ACC112 (cell line): ENCODE measurements around the gene ACKR2.
A peak's percentile ranks its signal among the peaks of the same experiment; 100 is the strongest.
"Not testable (repeated sequence)": the region's sequence is repeated elsewhere in the genome, so short reads cannot be mapped to it uniquely, and the experiment has no call there.

Experiments used
- H2AFZ ChIP-seq: fragments of 200-600 bp; sonication (generic); one replicate; pipeline ENCODE4 v1.6.0; 2017; ENCODE audit warnings: antibody characterized with exemption, low read length; ENCODE audit not compliant: unreplicated experiment
- H3K27ac ChIP-seq: fragments of 200-600 bp; sonication (generic); 2 replicates; pipeline ENCODE4 v1.5.1; 2014; ENCODE audit warnings: low read depth, mild to moderate bottlenecking, antibody characterized with exemption, low read length, moderate library complexity
- H3K27me3 ChIP-seq: fragments of 200-600 bp; sonication (generic); 2 replicates; pipeline ENCODE4 v1.6.1; 2014; ENCODE audit warnings: mild to moderate bottlenecking, antibody characterized with exemption, low read length, moderate library complexity, mixed read lengths; ENCODE audit not compliant: insufficient read depth
- H3K36me3 ChIP-seq: fragments of 200-600 bp; sonication (generic); 2 replicates; pipeline ENCODE4 v1.6.1; 2016; ENCODE audit warnings: mild to moderate bottlenecking, antibody characterized with exemption, low read length, moderate library complexity, mixed read lengths; ENCODE audit not compliant: insufficient read depth
- H3K4me1 ChIP-seq: fragments of 200-600 bp; sonication (generic); one replicate; pipeline ENCODE4 v1.6.1; 2016; ENCODE audit warnings: low read length, mixed read lengths; ENCODE audit not compliant: insufficient read depth, unreplicated experiment, control insufficient read depth
- H3K4me3 ChIP-seq: fragments of 200-600 bp; sonication (generic); 2 replicates; pipeline ENCODE4 v1.5.1; 2014; ENCODE audit warnings: mild to moderate bottlenecking, low read depth, low read length
- H3K79me2 ChIP-seq: fragments of 200-600 bp; sonication (generic); one replicate; pipeline ENCODE4 v1.6.0; 2016; ENCODE audit warnings: low read length; ENCODE audit not compliant: control insufficient read depth, unreplicated experiment, insufficient read depth

Gene ACKR2

GRCh38 chr3:42801048-42801620 is 8.1 kb upstream of the ACKR2 start:
- H3K4me3 ChIP-seq = no peak overlapping the region
- peaks cover 54% of the 10 kb centered on the region for H3K79me2 ChIP-seq
- H3K27me3 ChIP-seq = no peaks in the 10 kb centered on the region
- H3K36me3 ChIP-seq = no peaks in the 10 kb centered on the region
- peaks cover 18% of the 10 kb centered on the region for H3K4me1 ChIP-seq
- no peak overlapping the region for H2AFZ ChIP-seq
- H3K27ac ChIP-seq = no peak overlapping the region

- Histone ChIP-seq H3K27me3 (no peaks in the 10 kb centered on the region), H3K27ac (no peak overlapping the region), H2AFZ (no peak overlapping the region), H3K79me2 (peaks cover 49% of the 10 kb centered on the region), H3K36me3 (no peaks in the 10 kb centered on the region), H3K4me1 (peaks cover 18% of the 10 kb centered on the region), H3K4me3 (peak overlapping the region; percentile 90; the same call in 1 of the 2 replicates)
These were observed 7.5 kb upstream of the ACKR2 start for GRCh38 chr3:42801784-42802183.

GRCh38 chr3:42802876-42803413 is 6.3 kb upstream of the ACKR2 start:
- Histone ChIP-seq H3K4me3 (peak overlapping the region; percentile 90), H3K36me3 (no peaks in the 10 kb centered on the region), H3K27me3 (no peaks in the 10 kb centered on the region), H2AFZ (peak overlapping the region; percentile 40), H3K27ac (peak overlapping the region; percentile 72), H3K4me1 (peaks cover 18% of the 10 kb centered on the region), H3K79me2 (peaks cover 49% of the 10 kb centered on the region)

GRCh38 chr3:42803414-42804105 is 5.7 kb upstream of the ACKR2 start:
- peaks cover 49% of the 10 kb centered on the region for H3K79me2 ChIP-seq
- H2AFZ ChIP-seq = peak overlapping the region; percentile 40
- peak overlapping the region; percentile 90 for H3K4me3 ChIP-seq
- peaks cover 18% of the 10 kb centered on the region for H3K4me1 ChIP-seq
- H3K27ac ChIP-seq = peak overlapping the region; percentile 72
- H3K36me3 ChIP-seq = no peaks in the 10 kb centered on the region
- no peaks in the 10 kb centered on the region for H3K27me3 ChIP-seq

- H3K4me3 ChIP-seq = peak within 1 kb of the TSS; percentile 90
- H3K27ac ChIP-seq = peak within 1 kb of the TSS; percentile 72
- peaks cover 48% of the 10 kb centered on the region for H3K79me2 ChIP-seq
- H3K36me3 ChIP-seq = no peaks in the 10 kb centered on the region
- peaks cover 18% of the 10 kb centered on the region for H3K4me1 ChIP-seq
- H3K27me3 ChIP-seq = no peaks in the 10 kb centered on the region
- H2AFZ ChIP-seq = peak within 1 kb of the TSS; percentile 98
These were observed 5.0 kb upstream of the ACKR2 start, which contains the start of gene HIGD1A for GRCh38 chr3:42804106-42804830. TSS of gene HIGD1A (minus strand) at chr3:42804490. CDS start at chr3:42794253, 10,237 bp downstream.

- Histone ChIP-seq H2AFZ (peak overlapping the region; percentile 98), H3K36me3 (no peaks in the 10 kb centered on the region), H3K27me3 (no peaks in the 10 kb centered on the region), H3K27ac (no peak overlapping the region), H3K4me1 (peaks cover 18% of the 10 kb centered on the region), H3K79me2 (peaks cover 42% of the 10 kb centered on the region), H3K4me3 (peak overlapping the region; percentile 90)
These were observed 4.5 kb upstream of the ACKR2 start for GRCh38 chr3:42804831-42805132.

- H3K27ac ChIP-seq = no peak overlapping the region
- H3K27me3 ChIP-seq = no peaks in the 10 kb centered on the region
- H3K79me2 ChIP-seq = peaks cover 39% of the 10 kb centered on the region
- peaks cover 18% of the 10 kb centered on the region for H3K4me1 ChIP-seq
- peak overlapping the region; percentile 90 for H3K4me3 ChIP-seq
- H2AFZ ChIP-seq = peak overlapping the region; percentile 98
- no peaks in the 10 kb centered on the region for H3K36me3 ChIP-seq
These were observed 4.0 kb upstream of the ACKR2 start for GRCh38 chr3:42805141-42805821.

- Histone ChIP-seq H3K36me3 (no peaks in the 10 kb centered on the region), H3K4me1 (peaks cover 6% of the 10 kb centered on the region), H3K4me3 (no peak overlapping the region), H3K27me3 (no peaks in the 10 kb centered on the region), H2AFZ (no peak overlapping the region), H3K79me2 (peaks cover 12% of the 10 kb centered on the region), H3K27ac (no peak overlapping the region)
These were observed 1.3 kb upstream of the ACKR2 start for GRCh38 chr3:42807929-42808328.

GRCh38 chr3:42810706-42811105 is 1.5 kb downstream of the ACKR2 start:
- H3K4me1 ChIP-seq = peaks cover 11% of the 10 kb centered on the region

GRCh38 chr3:42811118-42811883 is 2.1 kb downstream of the ACKR2 start:
- not testable (repeated sequence) for H3K27ac ChIP-seq, H3K27me3 ChIP-seq, H3K4me3 ChIP-seq, H3K36me3 ChIP-seq, H2AFZ ChIP-seq, H3K79me2 ChIP-seq
- peaks cover 11% of the 10 kb centered on the region for H3K4me1 ChIP-seq

More at GRCh38 chr3:42810706-42811105, 1.5 kb downstream of the ACKR2 start:
- not testable (repeated sequence) for H3K27ac ChIP-seq, H3K36me3 ChIP-seq, H3K27me3 ChIP-seq, H3K4me3 ChIP-seq, H2AFZ ChIP-seq, H3K79me2 ChIP-seq
